Effector memory CD4-positive, alpha-beta T cell (primary cell): ENCODE results near the gene ZNF507.
"Not testable (repeated sequence)": the region's sequence is repeated elsewhere in the genome, so short reads cannot be mapped to it uniquely, and the experiment has no call there.

Source experiments
- DNase-seq, 3 donors: peaks; one replicate each; pipeline ENCODE4 v3.0.0-alpha.2; 2020
- H3K27ac ChIP-seq: 2 replicates; pipeline ENCODE4 v1.7.0; 2013; ENCODE audit warnings: mild to moderate bottlenecking, low read length, moderate library complexity; ENCODE audit not compliant: insufficient read depth, poor library complexity, severe bottlenecking
- H3K27me3 ChIP-seq: replicated peaks from 2 replicates; pipeline ENCODE4 v1.7.0; 2013; ENCODE audit warnings: mild to moderate bottlenecking, low read length; ENCODE audit not compliant: insufficient read depth, control insufficient read depth, poor library complexity, severe bottlenecking
- H3K36me3 ChIP-seq: 2 replicates; pipeline ENCODE4 v1.7.0; 2013; ENCODE audit warnings: mild to moderate bottlenecking, low read length, moderate library complexity; ENCODE audit not compliant: control insufficient read depth, insufficient read depth
- H3K4me1 ChIP-seq: 2 replicates; pipeline ENCODE4 v1.7.0; 2013; ENCODE audit warnings: low read length, mild to moderate bottlenecking; ENCODE audit not compliant: control insufficient read depth, insufficient read depth, poor library complexity, severe bottlenecking
- H3K4me3 ChIP-seq: 2 replicates; pipeline ENCODE4 v1.7.0; 2013; ENCODE audit warnings: low read length, low read depth, mild to moderate bottlenecking; ENCODE audit not compliant: insufficient read depth, poor library complexity, severe bottlenecking
- H3K9me3 ChIP-seq: 2 replicates; pipeline ENCODE4 v1.7.0; 2013; ENCODE audit warnings: mild to moderate bottlenecking, low read length, moderate library complexity; ENCODE audit not compliant: control insufficient read depth

The ZNF507 gene

DNA sequence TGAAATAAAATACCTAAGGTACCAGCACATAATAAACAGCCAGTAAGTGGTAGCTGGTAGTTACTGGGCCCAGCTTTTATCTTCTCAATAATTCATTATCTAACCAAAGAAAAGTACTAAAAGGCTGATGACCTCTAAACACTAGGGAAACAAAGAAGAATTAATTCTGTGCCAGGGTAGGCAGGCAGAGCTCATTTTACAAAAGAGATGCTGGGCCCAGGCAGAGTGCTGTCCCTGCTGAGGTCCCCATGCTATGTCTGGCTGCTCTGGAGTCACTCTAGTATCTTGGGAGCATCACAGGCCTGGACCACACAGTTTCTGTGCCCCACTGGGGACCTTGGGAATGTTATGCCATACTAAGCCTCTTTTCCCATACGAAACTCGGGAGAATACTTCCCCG is 18.2 kb downstream of the ZNF507 start:
- Histone ChIP-seq H3K27me3 (no peaks in the 10 kb centered on the region), H3K4me1 (no peaks in the 10 kb centered on the region), H3K36me3 (peaks cover 47% of the 10 kb centered on the region), H3K9me3 (no peaks in the 10 kb centered on the region), H3K4me3 (no peak overlapping the region), H3K27ac (no peak overlapping the region)
- no peak for DNase-seq

DNA sequence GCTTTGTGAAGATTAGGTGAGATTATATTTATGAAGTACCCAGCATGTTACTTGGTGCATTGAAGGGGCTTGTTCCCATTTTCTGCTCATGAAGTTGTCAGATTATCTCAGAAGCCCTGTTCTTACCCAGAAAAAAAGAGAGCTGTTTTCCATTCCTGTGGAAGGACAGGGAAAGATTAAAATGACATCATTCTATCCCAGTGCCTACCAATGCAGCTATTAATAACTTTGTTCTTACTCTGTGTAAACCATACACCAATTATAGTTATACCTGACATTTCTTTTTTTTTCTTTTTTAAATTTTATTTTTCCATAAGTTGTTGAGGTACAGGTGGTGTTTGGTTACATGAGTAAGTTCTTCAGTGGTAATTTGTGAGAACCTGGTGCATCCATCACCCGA is 18.6 kb downstream of the ZNF507 start:
- Histone ChIP-seq H3K9me3 (no peaks in the 10 kb centered on the region), H3K27me3 (no peaks in the 10 kb centered on the region), H3K4me3 (no peak overlapping the region), H3K4me1 (no peaks in the 10 kb centered on the region), H3K36me3 (peaks cover 47% of the 10 kb centered on the region), H3K27ac (no peak overlapping the region)
- no peak for DNase-seq

DNA sequence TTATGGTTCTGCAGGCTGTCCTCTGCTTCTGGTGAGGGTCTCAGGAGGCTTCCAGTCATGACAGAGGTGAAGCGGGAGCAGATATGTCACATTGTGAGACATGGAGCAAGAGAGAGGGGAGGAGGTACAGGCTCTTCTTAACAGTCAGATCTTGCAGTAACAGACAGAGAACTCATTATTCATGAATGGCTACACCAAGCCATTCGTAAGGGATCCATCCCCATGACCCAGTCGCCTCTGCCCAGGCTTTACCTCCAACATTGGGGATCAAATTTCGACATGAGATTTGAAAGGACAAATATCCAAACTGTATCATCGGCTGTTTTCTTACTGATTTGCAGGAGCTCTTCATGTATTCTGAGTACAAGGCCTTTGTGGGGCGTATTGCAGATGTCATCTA is 21.7 kb downstream of the ZNF507 start:
- no peaks in the 10 kb centered on the region for H3K4me1 ChIP-seq
- H3K9me3 ChIP-seq = no peaks in the 10 kb centered on the region
- H3K27ac ChIP-seq = no peak overlapping the region
- H3K27me3 ChIP-seq = no peaks in the 10 kb centered on the region
- no peak overlapping the region for H3K4me3 ChIP-seq
- no peak for DNase-seq
- H3K36me3 ChIP-seq = peaks cover 27% of the 10 kb centered on the region

DNA sequence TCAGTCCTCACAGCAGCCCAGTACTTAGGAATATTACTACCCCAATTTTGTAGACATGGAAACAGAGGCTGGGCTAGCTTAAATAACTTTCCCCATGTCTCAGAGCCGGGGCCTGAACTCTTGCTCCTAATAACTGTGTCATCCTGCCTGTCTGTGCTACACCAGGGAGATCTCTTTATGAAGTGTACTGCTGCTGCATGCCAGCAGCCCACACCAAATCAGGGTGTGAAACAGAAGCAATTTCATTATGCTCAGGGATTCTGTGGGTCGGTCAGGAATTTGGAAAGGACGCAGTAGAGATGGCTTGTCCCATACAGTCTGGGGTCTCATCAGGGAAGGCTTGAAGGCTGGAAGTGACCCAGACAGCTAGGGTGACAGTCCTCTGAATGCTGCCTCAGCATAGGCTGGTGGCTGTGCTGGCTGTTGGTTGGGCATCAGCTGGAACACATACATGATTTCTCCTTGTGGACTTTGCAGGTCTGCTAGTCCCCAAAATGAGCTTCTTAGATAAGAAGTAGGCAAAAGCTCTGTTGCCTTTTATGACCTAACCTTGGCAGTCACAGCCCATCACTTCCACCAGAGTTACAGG is 22.6 kb downstream of the ZNF507 start:
- Histone ChIP-seq H3K9me3 (no peaks in the 10 kb centered on the region), H3K27me3 (no peaks in the 10 kb centered on the region), H3K27ac (no peak overlapping the region), H3K36me3 (peaks cover 32% of the 10 kb centered on the region), H3K4me3 (no peak overlapping the region), H3K4me1 (no peaks in the 10 kb centered on the region)
- no peak for DNase-seq

DNA sequence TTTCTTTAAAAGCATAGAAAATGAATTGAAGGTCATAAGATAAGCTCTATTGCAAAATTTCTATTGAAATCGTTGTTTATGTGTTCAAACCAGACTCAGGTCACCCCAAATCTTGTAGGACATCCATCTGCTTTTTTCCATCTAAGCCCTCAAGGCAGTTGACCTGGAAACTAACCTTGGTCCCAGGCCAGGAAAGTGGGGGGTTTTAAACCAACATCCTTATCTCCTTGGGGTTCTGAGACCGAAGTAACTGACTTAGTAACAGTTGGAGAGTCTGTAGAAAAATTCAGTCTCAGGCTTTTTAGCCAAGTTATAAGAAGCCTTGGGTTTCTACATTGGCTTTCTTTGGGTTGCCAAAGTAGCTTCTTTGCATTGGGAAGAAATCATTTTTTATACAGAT is 23.4 kb downstream of the ZNF507 start:
- Histone ChIP-seq H3K9me3 (no peaks in the 10 kb centered on the region), H3K36me3 (peaks cover 29% of the 10 kb centered on the region), H3K27me3 (no peaks in the 10 kb centered on the region), H3K27ac (no peak overlapping the region), H3K4me3 (no peak overlapping the region), H3K4me1 (no peaks in the 10 kb centered on the region)
- DNase-seq = no peak

DNA sequence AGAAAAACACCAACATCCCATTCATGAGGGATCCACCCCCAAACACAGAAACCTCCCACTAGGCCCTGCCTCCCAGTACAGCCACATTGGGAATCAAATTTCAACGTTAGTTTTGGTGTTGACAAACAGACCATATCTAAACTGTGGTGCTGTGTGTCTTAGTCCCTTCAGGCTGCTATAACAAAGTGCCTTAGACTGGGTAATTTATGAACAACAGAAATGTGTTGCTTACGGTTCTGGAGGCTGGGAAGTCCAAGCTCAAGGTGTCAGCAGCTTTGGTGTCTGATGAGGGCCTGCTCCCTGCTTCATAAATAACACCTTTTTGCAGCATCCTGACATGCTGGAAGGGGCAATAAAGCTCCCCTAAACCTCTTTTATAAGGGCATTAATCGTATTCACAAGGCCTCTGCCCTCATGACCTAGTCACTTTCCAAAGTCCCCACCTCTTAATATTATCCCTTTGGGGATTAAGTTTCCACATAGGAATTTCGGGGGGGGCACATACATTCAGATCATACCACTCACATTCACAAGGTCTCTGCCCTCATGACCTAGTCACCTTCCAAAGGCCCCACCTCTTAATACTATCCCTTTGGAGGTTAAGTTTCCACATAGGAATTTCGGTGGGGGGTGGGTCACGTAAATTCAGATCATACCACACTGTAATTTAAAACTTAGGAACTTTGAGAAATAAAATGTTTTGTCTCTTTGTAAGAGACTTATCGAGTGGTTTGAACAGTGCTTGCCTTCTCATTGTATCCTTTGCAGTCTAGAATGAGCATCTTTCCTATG is 27.5 kb downstream of the ZNF507 start:
- Histone ChIP-seq H3K27ac (no peak overlapping the region), H3K9me3 (no peaks in the 10 kb centered on the region), H3K4me1 (no peaks in the 10 kb centered on the region), H3K4me3 (no peak overlapping the region), H3K27me3 (no peaks in the 10 kb centered on the region), H3K36me3 (peaks cover 32% of the 10 kb centered on the region)
- no peak for DNase-seq

DNA sequence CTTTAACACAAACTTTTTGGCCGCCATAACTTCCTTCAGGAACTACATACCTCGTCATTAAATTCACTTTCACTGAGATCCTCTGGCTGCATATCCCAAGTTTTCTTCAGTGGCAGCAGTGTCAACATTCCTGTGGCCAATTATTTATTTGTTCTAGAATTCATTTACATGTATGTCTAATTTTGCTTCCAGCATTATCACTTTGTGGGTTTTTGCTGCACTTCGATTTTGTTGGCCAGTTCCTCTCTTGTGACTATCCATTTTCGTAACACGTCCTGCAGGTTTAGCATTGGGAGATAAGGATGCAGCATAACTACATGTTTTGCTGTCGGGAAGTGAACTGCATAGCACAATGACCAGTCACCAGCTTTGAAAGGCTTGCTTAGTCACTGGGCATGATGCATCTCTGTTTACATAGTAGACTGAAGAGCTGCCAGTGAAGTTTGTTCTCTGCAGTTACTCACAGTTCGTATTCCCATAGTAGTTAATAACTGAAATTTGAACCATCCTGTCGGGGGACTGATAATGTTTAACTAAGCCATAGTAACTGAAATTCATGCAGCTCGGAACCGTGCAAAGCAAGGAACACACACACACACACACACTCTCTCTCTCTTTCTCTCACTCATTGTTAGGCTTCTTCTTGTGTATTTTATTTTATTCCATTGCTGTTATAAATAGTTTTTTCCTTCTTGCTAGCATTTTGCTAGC is 28.3 kb downstream of the ZNF507 start:
- Histone ChIP-seq H3K36me3 (peaks cover 29% of the 10 kb centered on the region), H3K27me3 (no peaks in the 10 kb centered on the region), H3K4me1 (no peaks in the 10 kb centered on the region), H3K9me3 (no peaks in the 10 kb centered on the region), H3K27ac (no peak overlapping the region), H3K4me3 (no peak overlapping the region)
- DNase-seq = no peak

DNA sequence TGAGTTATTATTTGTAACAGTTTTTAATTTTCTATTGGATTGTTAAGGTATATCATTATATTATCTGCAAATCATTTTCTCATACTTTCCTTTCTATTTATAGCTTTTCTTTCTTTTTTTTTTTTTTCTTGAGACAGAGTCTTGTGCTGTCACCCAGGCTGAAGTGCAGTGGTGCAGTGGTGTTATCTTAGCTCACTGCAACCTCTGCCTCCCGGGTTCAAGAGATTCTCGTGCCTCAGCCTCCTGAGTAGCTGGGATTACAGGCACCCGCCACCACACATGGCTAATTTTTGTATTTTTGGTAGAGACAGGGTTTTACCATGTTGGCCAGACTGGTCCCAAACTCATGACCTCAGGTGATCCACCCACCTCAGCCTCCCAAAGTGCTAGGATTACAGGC is 29.0 kb downstream of the ZNF507 start:
- H3K27ac ChIP-seq, DNase-seq, H3K4me3 ChIP-seq, H3K4me1 ChIP-seq, H3K9me3 ChIP-seq, H3K27me3 ChIP-seq: not testable (repeated sequence)
- H3K36me3 ChIP-seq = peaks cover 29% of the 10 kb centered on the region

DNA sequence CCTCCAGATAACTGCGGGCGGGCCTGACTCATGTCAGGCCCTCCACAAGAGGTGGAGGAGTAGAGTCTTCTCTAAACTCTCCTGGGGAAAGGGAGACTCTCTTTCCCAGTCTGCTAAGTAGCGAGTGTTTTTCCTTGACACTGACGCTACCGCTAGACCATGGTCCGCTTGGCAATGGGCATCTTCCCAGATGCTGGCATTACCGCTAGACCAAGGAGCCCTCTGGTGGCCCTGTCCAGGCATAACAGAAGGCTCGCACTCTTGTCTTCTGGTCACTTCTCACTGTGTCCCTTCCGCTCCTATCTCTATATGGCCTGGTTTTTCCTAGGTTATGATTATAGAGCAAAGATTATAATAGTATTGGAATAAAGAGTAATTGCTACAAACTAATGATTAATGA is 31.7 kb downstream of the ZNF507 start:
- H3K36me3 ChIP-seq = peaks cover 44% of the 10 kb centered on the region
- not testable (repeated sequence) for DNase-seq, H3K9me3 ChIP-seq, H3K4me1 ChIP-seq, H3K4me3 ChIP-seq, H3K27ac ChIP-seq, H3K27me3 ChIP-seq

DNA sequence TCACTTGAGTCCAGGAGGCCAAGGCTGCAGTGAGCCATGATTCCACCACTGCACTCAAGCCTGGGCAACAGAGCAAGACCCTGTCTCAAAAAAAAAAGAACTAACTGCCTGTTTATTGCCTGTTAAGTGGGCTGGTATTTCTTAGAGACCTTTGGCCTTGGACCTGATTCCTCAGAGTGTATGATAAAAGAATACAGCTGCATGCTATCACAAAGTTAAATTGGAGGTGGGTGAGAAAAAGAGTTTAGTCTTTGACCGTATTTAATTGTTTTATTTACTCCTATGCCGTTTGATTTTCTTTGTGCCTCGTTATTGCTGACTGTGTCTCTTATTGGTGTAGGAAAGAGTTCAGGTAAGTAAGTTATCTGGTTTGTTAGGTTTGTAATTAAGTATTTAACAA is 34.9 kb downstream of the ZNF507 start:
- no peaks in the 10 kb centered on the region for H3K27me3 ChIP-seq

More for the DNA sequence above, 34.9 kb downstream of the ZNF507 start:
- no peak overlapping the region for H3K27ac ChIP-seq
- H3K36me3 ChIP-seq = peaks cover 32% of the 10 kb centered on the region
- no peaks in the 10 kb centered on the region for H3K9me3 ChIP-seq
- DNase-seq = no peak
- no peak overlapping the region for H3K4me3 ChIP-seq
- no peaks in the 10 kb centered on the region for H3K4me1 ChIP-seq
